OCI-LY1 (cell line): Measurements from ENCODE around the gene CST9L.

Source experiments
- H2AFZ ChIP-seq: fragments of 200-600 bp; sonication (generic), shearing (Covaris generic); 2 replicates; pipeline ENCODE4 v1.6.0; 2014; ENCODE audit warnings: antibody characterized with exemption, mild to moderate bottlenecking, low read length
- H3F3A ChIP-seq: fragments of 200-600 bp; sonication (generic), shearing (Covaris generic); 2 replicates; pipeline ENCODE4 v1.6.0; 2014; ENCODE audit warnings: mild to moderate bottlenecking, antibody characterized with exemption, low read length, moderate library complexity; ENCODE audit not compliant: insufficient read depth
- H3K27ac ChIP-seq: fragments of 200-600 bp; sonication (generic); 2 replicates; pipeline ENCODE4 v1.5.1; 2014; ENCODE audit warnings: low read length, mixed run types, mild to moderate bottlenecking, low read depth; ENCODE audit not compliant: poor library complexity, severe bottlenecking
- H3K27me3 ChIP-seq: fragments of 200-600 bp; sonication (generic); 2 replicates; pipeline ENCODE4 v1.6.0; 2014; ENCODE audit warnings: antibody characterized with exemption, mild to moderate bottlenecking, low read length, moderate library complexity; ENCODE audit not compliant: insufficient read depth
- H3K36me3 ChIP-seq: fragments of 200-600 bp; sonication (generic); 2 replicates; pipeline ENCODE4 v1.6.1; 2014; ENCODE audit warnings: mild to moderate bottlenecking, antibody characterized with exemption, low read length, moderate library complexity, mixed read lengths; ENCODE audit not compliant: insufficient read depth
- H3K4me1 ChIP-seq: fragments of 200-600 bp; sonication (generic); 2 replicates; pipeline ENCODE4 v1.5.1; 2014; ENCODE audit warnings: mild to moderate bottlenecking, low read length, moderate library complexity; ENCODE audit not compliant: insufficient read depth, severe bottlenecking
- H3K4me2 ChIP-seq: fragments of 200-600 bp; sonication (generic), shearing (Covaris generic); 2 replicates; pipeline ENCODE4 v1.6.1; 2014; ENCODE audit warnings: low read length
- H3K4me3 ChIP-seq: fragments of 200-600 bp; sonication (generic); 2 replicates; pipeline ENCODE4 v1.5.1; 2014; ENCODE audit warnings: low read length, low read depth, mild to moderate bottlenecking, mixed read lengths; ENCODE audit not compliant: poor library complexity, severe bottlenecking
- H3K79me2 ChIP-seq: fragments of 200-600 bp; shearing (Covaris generic); 2 replicates; pipeline ENCODE4 v1.6.1; 2016; ENCODE audit warnings: mixed run types, low read length, mixed read lengths; ENCODE audit not compliant: insufficient read depth
- H3K9ac ChIP-seq: fragments of 200-600 bp; sonication (generic), shearing (Covaris generic); 2 replicates; pipeline ENCODE4 v1.6.1; 2014; ENCODE audit warnings: mild to moderate bottlenecking, low read length, mixed read lengths
- H3K9me2 ChIP-seq: fragments of 200-600 bp; sonication (generic), shearing (Covaris generic); 2 replicates; pipeline ENCODE4 v1.6.1; 2014; ENCODE audit warnings: low read depth, mild to moderate bottlenecking, low read length, mixed read lengths
- H3K9me3 ChIP-seq: fragments of 200-600 bp; shearing (Covaris generic); 2 replicates; pipeline ENCODE4 v1.6.1; 2014; ENCODE audit warnings: low read length, mixed read lengths
- H4K20me1 ChIP-seq: fragments of 200-600 bp; sonication (generic), shearing (Covaris generic); 2 replicates; pipeline ENCODE4 v1.6.0; 2016; ENCODE audit warnings: mild to moderate bottlenecking, low read length; ENCODE audit not compliant: insufficient read depth
- CTCF ChIP-seq: fragments of 200-600 bp; sonication (generic), shearing (Covaris generic); IDR thresholded peaks from 2 replicates; pipeline ENCODE4 v1.5.1; 2017; ENCODE audit warnings: mild to moderate bottlenecking, antibody characterized with exemption, low read length, moderate library complexity, mixed read lengths
- EZH2 ChIP-seq: fragments of 200-600 bp; sonication (generic), shearing (Covaris generic); IDR thresholded peaks from 2 replicates; pipeline ENCODE4 v1.8.0; 2017; ENCODE audit warnings: borderline replicate concordance, mixed run types, mild to moderate bottlenecking, antibody characterized with exemption, low read length, moderate library complexity, mixed read lengths

The CST9L gene

DNA sequence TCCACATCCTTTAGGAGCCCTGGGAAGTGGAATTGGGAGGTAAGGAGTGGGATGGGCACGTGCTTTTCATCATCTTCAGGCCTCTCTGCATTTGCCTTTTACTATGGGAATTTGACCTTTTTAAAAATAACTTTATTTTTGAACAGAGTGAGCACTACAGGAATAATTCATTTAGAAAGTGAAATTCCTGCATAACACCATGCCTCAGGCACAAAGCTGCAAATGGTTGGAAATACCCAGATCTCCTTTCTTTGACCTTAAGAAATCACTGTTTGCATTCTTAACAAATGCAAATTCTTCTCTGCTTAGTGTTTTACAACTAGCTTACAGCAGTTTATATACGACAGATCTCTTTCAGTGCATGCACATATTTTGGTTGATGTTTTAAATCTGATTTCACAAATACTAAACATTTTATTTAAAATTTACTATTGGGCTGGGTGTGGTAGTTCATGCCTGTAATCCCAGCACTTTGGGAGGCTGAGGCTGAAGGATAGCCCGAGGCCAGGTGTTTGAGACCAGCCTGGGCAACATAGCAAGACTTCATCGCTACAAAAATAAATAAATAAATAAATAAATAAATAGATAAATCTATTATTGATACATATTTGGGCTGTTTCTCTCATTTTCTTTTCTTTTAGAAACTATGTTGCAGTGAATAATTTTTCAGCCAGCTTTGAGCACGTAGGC, 52.9 kb downstream of the CST9L start:
- H3F3A ChIP-seq, result no peaks in the 10 kb centered on the region
- no peak overlapping the region for H3K9ac ChIP-seq
- no peak overlapping the region for H3K27ac ChIP-seq
- 0 out of 2 replicates have a peak, but pooled peaks cover 3% of the 10 kb centered on the region for H3K27me3 ChIP-seq
- H3K9me3 ChIP-seq, result no peaks in the 10 kb centered on the region
- H3K4me2 ChIP-seq, result no peak overlapping the region
- no peaks in the 10 kb centered on the region for H3K36me3 ChIP-seq
- no peaks in the 10 kb centered on the region for H4K20me1 ChIP-seq
- H3K4me3 ChIP-seq, result no peak overlapping the region
- H3K4me1 ChIP-seq, result no peaks in the 10 kb centered on the region
- no peaks in the 10 kb centered on the region for H3K79me2 ChIP-seq
- H2AFZ ChIP-seq, result no peak overlapping the region
- H3K9me2 ChIP-seq, result no peaks in the 10 kb centered on the region
- TF ChIP-seq EZH2 (no peak), CTCF (no peak)

GRCh38 chr20:23514848-23515247, 53.4 kb downstream of the CST9L start:
- H3K4me2 ChIP-seq, result no peak overlapping the region
- H2AFZ ChIP-seq, result no peak overlapping the region
- no peak overlapping the region for H3K27ac ChIP-seq
- no peaks in the 10 kb centered on the region for H3K9me3 ChIP-seq
- H3K27me3 ChIP-seq, result 0 out of 2 replicates have a peak, but pooled peaks cover 1% of the 10 kb centered on the region
- no peak overlapping the region for H3K9ac ChIP-seq
- H3K79me2 ChIP-seq, result no peaks in the 10 kb centered on the region
- H4K20me1 ChIP-seq, result no peaks in the 10 kb centered on the region
- no peaks in the 10 kb centered on the region for H3F3A ChIP-seq
- TF ChIP-seq EZH2 (no peak), CTCF (no peak)
- H3K36me3 ChIP-seq, result no peaks in the 10 kb centered on the region
- H3K4me1 ChIP-seq, result no peaks in the 10 kb centered on the region
- H3K4me3 ChIP-seq, result no peak overlapping the region
- H3K9me2 ChIP-seq, result no peaks in the 10 kb centered on the region
